PC-9 (cell line): ENCODE results near the gene SLC35F3.

ENCODE experiments used
- EZH2 ChIP-seq: fragments of 200-600 bp; sonication (generic); IDR thresholded peaks from 2 replicates; pipeline ENCODE4 v1.8.0; 2017; ENCODE audit warnings: antibody characterized with exemption, low read depth
- TF ChIP-seq, protein P1 (sequence below): fragments of 200-600 bp; sonication (generic); conservative IDR thresholded peaks from 2 replicates; pipeline ENCODE4 v1.6.1; 2017; ENCODE audit warnings: mixed run types, antibody characterized with exemption, mild to moderate bottlenecking, moderate library complexity

DNA sequence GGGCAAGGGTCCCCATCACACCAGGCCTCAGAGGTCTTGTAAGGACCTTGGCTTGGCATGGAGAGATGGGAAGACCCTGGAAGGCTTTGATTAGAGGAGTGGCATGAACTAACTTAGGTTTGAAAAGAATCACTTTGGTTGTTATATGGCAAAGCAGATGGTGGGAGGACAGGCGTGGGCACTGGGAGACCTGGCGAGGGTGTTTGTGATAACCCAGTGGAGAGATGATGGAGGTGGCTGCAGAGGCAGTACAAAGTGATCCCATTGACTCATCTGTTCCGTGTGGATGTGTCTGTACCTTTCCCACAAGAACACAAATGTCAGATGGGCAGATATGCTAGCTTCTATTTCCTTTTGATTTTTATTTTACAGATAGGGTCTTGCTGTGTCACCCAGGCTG is 168.3 kb downstream of the SLC35F3 start:
- TF ChIP-seq, protein P1, sequence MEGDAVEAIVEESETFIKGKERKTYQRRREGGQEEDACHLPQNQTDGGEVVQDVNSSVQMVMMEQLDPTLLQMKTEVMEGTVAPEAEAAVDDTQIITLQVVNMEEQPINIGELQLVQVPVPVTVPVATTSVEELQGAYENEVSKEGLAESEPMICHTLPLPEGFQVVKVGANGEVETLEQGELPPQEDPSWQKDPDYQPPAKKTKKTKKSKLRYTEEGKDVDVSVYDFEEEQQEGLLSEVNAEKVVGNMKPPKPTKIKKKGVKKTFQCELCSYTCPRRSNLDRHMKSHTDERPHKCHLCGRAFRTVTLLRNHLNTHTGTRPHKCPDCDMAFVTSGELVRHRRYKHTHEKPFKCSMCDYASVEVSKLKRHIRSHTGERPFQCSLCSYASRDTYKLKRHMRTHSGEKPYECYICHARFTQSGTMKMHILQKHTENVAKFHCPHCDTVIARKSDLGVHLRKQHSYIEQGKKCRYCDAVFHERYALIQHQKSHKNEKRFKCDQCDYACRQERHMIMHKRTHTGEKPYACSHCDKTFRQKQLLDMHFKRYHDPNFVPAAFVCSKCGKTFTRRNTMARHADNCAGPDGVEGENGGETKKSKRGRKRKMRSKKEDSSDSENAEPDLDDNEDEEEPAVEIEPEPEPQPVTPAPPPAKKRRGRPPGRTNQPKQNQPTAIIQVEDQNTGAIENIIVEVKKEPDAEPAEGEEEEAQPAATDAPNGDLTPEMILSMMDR: no peak
- TF ChIP-seq EZH2: no peak
